ENCODE measurements around the gene SRRM4. TPM values are rescaled to one million over a fixed set of nuclear protein-coding genes. Genes with fewer than 3 reads are reported as not detected.

Gene SRRM4
- total RNA-seq, 1 experiment from 2014 or later = 1.4 TPM

GRCh38 chr12:118970856-118971255, 10.5 kb upstream of the SRRM4 start:
- no peak overlapping the region for H2BK5ac ChIP-seq (ENCODE audit: insufficient read length, low read length)
- H2BK20ac ChIP-seq (ENCODE audit: low read depth, low read length, poor library complexity, severe bottlenecking) = no peak overlapping the region
- H2AK5ac ChIP-seq (ENCODE audit: insufficient read length, low read length) = no peak overlapping the region
- no peak for TF ChIP-seq CTCF (conservative IDR thresholded peaks at IDR 0.05)
- H3K9ac ChIP-seq (ENCODE audit: extremely low read depth, insufficient read length, low read length) = no peak overlapping the region
- no peak overlapping the region for H3K27ac ChIP-seq (ENCODE audit: insufficient read length, low read depth, low read length)
- no peak overlapping the region for H2BK120ac ChIP-seq (ENCODE audit: low read depth, low read length, poor library complexity, severe bottlenecking)
- H3K4me1 Mint-ChIP-seq = peaks cover 2 to 10% of the 10 kb centered on the region in 2 experiments; a peak in 3 of 4 replicates
- H3K27ac Mint-ChIP-seq = no peak overlapping the region
- no peak overlapping the region for H3K4ac ChIP-seq (ENCODE audit: low read depth, low read length)
- no peak overlapping the region for H2AFZ ChIP-seq (ENCODE audit: low read length)
- H3K4me3 Mint-ChIP-seq = no peak overlapping the region
- no peaks in the 10 kb centered on the region for H3K36me3 Mint-ChIP-seq (ENCODE audit: insufficient read depth in 1 of 3, low read depth in 3 of 3)
- no peak overlapping the region for H3K23ac ChIP-seq (ENCODE audit: insufficient read length, low read depth, low read length)
- H3K27me3 ChIP-seq (ENCODE audit: insufficient read depth, low read length) = no peaks in the 10 kb centered on the region
- peak; percentile 7 for DNase-seq
- no CpG with 5 or more reads among the region's 5 CpGs for WGBS (ENCODE audit: extremely low coverage, insufficient read length, low lambda C conversion rate)
- H3K79me1 ChIP-seq (ENCODE audit: insufficient read depth, low read depth, low read length, poor library complexity, severe bottlenecking) = no peaks in the 10 kb centered on the region
- peaks cover 24% of the 10 kb centered on the region for H3K27me3 Mint-ChIP-seq (ENCODE audit: low read depth)
- H3K18ac ChIP-seq (ENCODE audit: insufficient read length, low read depth, low read length) = no peak overlapping the region
- no peaks in the 10 kb centered on the region for H3K9me3 ChIP-seq (ENCODE audit: control insufficient read depth, low read depth, low read length)
- H2BK12ac ChIP-seq (ENCODE audit: insufficient read length, low read depth, low read length) = no peak overlapping the region
- H3T11ph ChIP-seq (ENCODE audit: low read length) = no peak overlapping the region
- H4K5ac ChIP-seq (ENCODE audit: insufficient read length, low read depth, low read length) = no peak overlapping the region
- no peak overlapping the region for H4K91ac ChIP-seq (ENCODE audit: insufficient read length, low read depth, low read length)
- no peak overlapping the region for H3K14ac ChIP-seq (ENCODE audit: insufficient read depth, low read length)
- H4K8ac ChIP-seq (replicated peaks; ENCODE audit: insufficient read length, low read depth, low read length) = no peak overlapping the region
- H3K4me1 ChIP-seq (ENCODE audit: insufficient read depth, low read length) = no peaks in the 10 kb centered on the region; the same call in 1 of the 2 replicates
- no peak overlapping the region for H3K4me2 ChIP-seq (ENCODE audit: insufficient read depth, insufficient read length, low read length)
- peaks cover 14 to 15% of the 10 kb centered on the region in 2 experiments; a peak in 3 of 5 replicates for H3K9me3 Mint-ChIP-seq
- H3K56ac ChIP-seq (ENCODE audit: insufficient read length, low read depth, low read length) = no peak overlapping the region
- H3K79me2 ChIP-seq (ENCODE audit: insufficient read depth, low read length) = no peaks in the 10 kb centered on the region
- no peaks in the 10 kb centered on the region for H3K23me2 ChIP-seq (ENCODE audit: insufficient read length, low read depth, low read length, poor library complexity, severe bottlenecking)
- no peak overlapping the region for H2BK15ac ChIP-seq (ENCODE audit: low read depth, low read length)
- no peaks in the 10 kb centered on the region for H4K20me1 ChIP-seq (ENCODE audit: control insufficient read depth, insufficient read depth, insufficient read length)

All from H9 (cell line).